HEK293T (cell line): ENCODE measurements around the gene HOXA5.

Experiments used
- ELF4 ChIP-seq: fragments of 450-650 bp; IDR thresholded peaks from 2 replicates; pipeline ENCODE4 v1.6.1; 2017; ENCODE audit warnings: antibody characterized with exemption
- FOXM1 ChIP-seq: fragments of 450-650 bp; IDR thresholded peaks from 2 replicates; pipeline ENCODE4 v1.6.1; 2017; ENCODE audit warnings: mild to moderate bottlenecking, borderline replicate concordance
- LEF1 ChIP-seq: fragments of 450-650 bp; IDR thresholded peaks from 2 replicates; pipeline ENCODE4 v1.6.1; 2017; ENCODE audit warnings: mild to moderate bottlenecking, borderline replicate concordance
- NFRKB ChIP-seq: fragments of 450-650 bp; IDR thresholded peaks from 2 replicates; pipeline ENCODE4 v1.6.1; 2016; ENCODE audit warnings: mild to moderate bottlenecking, moderate library complexity
- SP1 ChIP-seq: fragments of 450-650 bp; IDR thresholded peaks from 2 replicates; pipeline ENCODE4 v1.6.1; 2017
- SUZ12 ChIP-seq: fragments of 450-650 bp; IDR thresholded peaks from 2 replicates; pipeline ENCODE4 v1.6.1; 2016; ENCODE audit warnings: mild to moderate bottlenecking

- no peak for TF ChIP-seq LEF1
- no peak for TF ChIP-seq NFRKB
- no peak for TF ChIP-seq ELF4
- no peak for TF ChIP-seq SP1
- no peak for TF ChIP-seq FOXM1
- TF ChIP-seq SUZ12 = no peak
Observed at GRCh38 chr7:27177795-27178320, 34.4 kb upstream of the HOXA5 start.
